Endothelial cell of umbilical vein (primary cell): ENCODE measurements around the gene ALOXE3. TPM values are rescaled to one million over a fixed set of nuclear protein-coding genes. Genes with fewer than 3 reads are reported as not detected.
"Not testable (repeated sequence)": the region's sequence is repeated elsewhere in the genome, so short reads cannot be mapped to it uniquely, and the experiment has no call there.

Experiments
- BruUV-seq: library from RNA; stranded (reverse); fragments of 400-500 nt; replicated peaks from 2 replicates; lab custom pipeline; 2021; lab: Mats Ljungman, UMichigan
- CTCF ChIA-PET: fragments of 300-600, 350-600 bp; sonication (Branson Sonifier 250); formaldehyde crosslinking; loops from one replicate; lab custom pipeline; 2021; ENCODE audit warnings: antibody characterized with exemption, inconsistent platforms; lab: Charles Lee
- POLR2A ChIA-PET: fragments of 300-600, 350-600 bp; sonication (Branson Sonifier 250); formaldehyde crosslinking; loops from one replicate; lab custom pipeline; 2021; ENCODE audit warnings: antibody characterized with exemption, inconsistent platforms; lab: Charles Lee
- DNase-seq: peaks from one replicate; pipeline ENCODE4 v3.0.0-alpha.2; 2011; ENCODE audit warnings: low read depth, low spot score
- FAIRE-seq: peaks from 2 replicates; lab custom pipeline; 2011; peaks lifted over from hg19 to GRCh38; lab: Jason Lieb, UNC
- H2AFZ ChIP-seq: 2 replicates; pipeline ENCODE4 v1.6.0; 2012; ENCODE audit warnings: low read depth, low read length, control low read depth, inconsistent platforms
- H3K27ac ChIP-seq: 2 replicates; pipeline ENCODE4 v1.5.1; 2011; ENCODE audit warnings: low read depth, mild to moderate bottlenecking, control low read depth, low read length, moderate library complexity; ENCODE audit not compliant: insufficient read depth
- H3K27me3 ChIP-seq, 2 experiments: 2 replicates each; pipeline versions ENCODE4 v1.6.0 to v1.6.1; 2011; ENCODE audit warnings: low read length in 2 of 2, mixed read lengths in 1 of 2; ENCODE audit not compliant: control insufficient read depth in 2 of 2, insufficient read depth in 2 of 2
- H3K36me3 ChIP-seq, 2 experiments: 2 replicates in 1 of 2; 3 replicates in 1 of 2; pipeline ENCODE4 v1.5.1; 2011; ENCODE audit warnings: low read length in 2 of 2, mild to moderate bottlenecking in 1 of 2, moderate library complexity in 1 of 2; ENCODE audit not compliant: control insufficient read depth in 2 of 2, insufficient read depth in 2 of 2; ENCODE audit errors: extremely low read depth in 1 of 2
- H3K4me1 ChIP-seq: 3 replicates; pipeline ENCODE4 v1.5.1; 2011; ENCODE audit warnings: mild to moderate bottlenecking, low read length; ENCODE audit not compliant: control insufficient read depth, insufficient read depth; ENCODE audit errors: extremely low read depth
- H3K4me2 ChIP-seq: 2 replicates; pipeline ENCODE4 v1.6.1; 2011; ENCODE audit warnings: low read length, control low read depth, mixed read lengths; ENCODE audit not compliant: insufficient read depth
- H3K4me3 ChIP-seq, 3 experiments: fragments of 200-600 bp in 1 of 3; sonication (generic), shearing (Covaris generic) in 1 of 3; replicated peaks in 1 of 3; 2 replicates each; pipeline ENCODE4 v1.5.1; 2011 to 2016; ENCODE audit warnings: control low read depth in 3 of 3, low read length in 3 of 3, mild to moderate bottlenecking in 2 of 3, inconsistent platforms in 1 of 3, low read depth in 1 of 3, moderate library complexity in 1 of 3; ENCODE audit not compliant: insufficient read depth in 1 of 3
- H3K79me2 ChIP-seq: 2 replicates; pipeline ENCODE4 v1.6.0; 2012; ENCODE audit warnings: low read length, inconsistent platforms; ENCODE audit not compliant: control insufficient read depth, insufficient read depth
- H3K9ac ChIP-seq: replicated peaks from 2 replicates; pipeline ENCODE3; 2011; ENCODE audit warnings: low read length, control low read depth; ENCODE audit not compliant: insufficient read depth; ENCODE audit errors: extremely low read depth
- H3K9me1 ChIP-seq: replicated peaks from 3 replicates; pipeline ENCODE4 v1.6.0; 2011; ENCODE audit warnings: mild to moderate bottlenecking, low read length; ENCODE audit not compliant: control insufficient read depth, insufficient read depth; ENCODE audit errors: extremely low read depth
- H3K9me3 ChIP-seq: replicated peaks from 2 replicates; pipeline ENCODE4 v1.5.1; 2012; ENCODE audit warnings: low read length, inconsistent platforms; ENCODE audit not compliant: control insufficient read depth, insufficient read depth
- H4K20me1 ChIP-seq: replicated peaks from 2 replicates; pipeline ENCODE3; 2011; ENCODE audit warnings: mild to moderate bottlenecking, low read length; ENCODE audit not compliant: control insufficient read depth, insufficient read depth; ENCODE audit errors: extremely low read depth
- CTCF ChIP-seq, 2 donors: IDR thresholded peaks; 1 replicate in 1 of 2; 2 replicates in 1 of 2; pipeline ENCODE4 v1.5.1; 2011; ENCODE audit warnings: low read length in 2 of 2, mild to moderate bottlenecking in 2 of 2, moderate library complexity in 2 of 2, control low read depth in 1 of 2, inconsistent platforms in 1 of 2, low read depth in 1 of 2; ENCODE audit not compliant: insufficient read depth in 1 of 2; ENCODE audit errors: extremely low read depth in 1 of 2
- EZH2 ChIP-seq: IDR thresholded peaks from 2 replicates; pipeline ENCODE4 v1.6.1; 2012; ENCODE audit warnings: borderline replicate concordance, low read depth, mild to moderate bottlenecking, moderate library complexity, low read length, inconsistent platforms; ENCODE audit not compliant: severe bottlenecking
- FOS ChIP-seq: IDR thresholded peaks from 2 replicates; pipeline ENCODE4 v1.6.1; 2011; ENCODE audit warnings: mild to moderate bottlenecking, low read length, moderate library complexity, borderline replicate concordance; ENCODE audit not compliant: insufficient read depth
- GATA2 ChIP-seq: IDR thresholded peaks from 2 replicates; pipeline ENCODE4 v1.7.0; 2011; ENCODE audit warnings: low read depth, mild to moderate bottlenecking, moderate library complexity, mixed read lengths, low read length; ENCODE audit not compliant: insufficient read length, insufficient read depth
- JUN ChIP-seq: IDR thresholded peaks from 2 replicates; pipeline ENCODE4 v1.6.1; 2011; ENCODE audit warnings: borderline replicate concordance, low read depth; ENCODE audit not compliant: insufficient read length, insufficient read depth
- MAX ChIP-seq: IDR thresholded peaks from 2 replicates; pipeline ENCODE4 v1.6.1; 2011; ENCODE audit not compliant: insufficient read depth, insufficient read length
- MYC ChIP-seq: IDR thresholded peaks from one replicate; pipeline ENCODE4 v1.6.1; 2011; ENCODE audit warnings: mild to moderate bottlenecking, low read depth, low read length
- POLR2A ChIP-seq: IDR thresholded peaks from 2 replicates; pipeline ENCODE4 v1.6.1; 2012; ENCODE audit warnings: low read depth, mild to moderate bottlenecking, control low read depth, low read length
- POLR2AphosphoS5 ChIP-seq: IDR thresholded peaks from 2 replicates; pipeline ENCODE4 v1.6.1; 2012; ENCODE audit warnings: low read depth, mild to moderate bottlenecking, control low read depth, low read length, moderate library complexity; ENCODE audit not compliant: insufficient read depth
- dilution Hi-C: fragments of 300-500 bp; cut with MboI; formaldehyde crosslinking; loops from one replicate; pipeline ENCODE4 v1.15.0; 2019; ENCODE audit warnings: low sequenced_read_pairs; ENCODE audit not compliant: extremely low pct_ligation_motif_present
- intact Hi-C: fragments of 100-400 bp; cut with micrococcal nuclease; formaldehyde crosslinking; loops from one replicate; pipeline ENCODE4 v1.10.0; 2022
- polyA plus RNA-seq, 4 experiments: library from polyadenylated mRNA; depleted of rRNA in 3 of 4; stranded (reverse) in 3 of 4; unstranded in 1 of 4; fragments of >200 nt; gene quantifications; 2 replicates each; pipeline versions ENCODE4 v1.2.1 to v1.2.3, GENCODE V29; 2011 to 2012; ENCODE audit warnings: missing spikeins in 1 of 4
- total RNA-seq: library from RNA; stranded (reverse); gene quantifications from 2 replicates; pipeline ENCODE4 v1.2.3, GENCODE V29; 2021

ALOXE3 gene
- total and polyA plus RNA-seq, 2 donors (not counting 3 experiments of a cell fraction or from before 2014, with no cell fraction given), result 0.01 TPM; not detected in 1

- TF ChIP-seq MAX (no peak), CTCF (IDR thresholded peaks at IDR 0.05; ENCODE audit: extremely low read depth in 1 of 2, insufficient read depth in 1 of 2, low read depth in 1 of 2, low read length in 2 of 2) (no peak), EZH2 (no peak), POLR2A (no peak), GATA2 (no peak), MYC (no peak), FOS (no peak), JUN (no peak), POLR2AphosphoS5 (no peak)
- DNase-seq, result no peak
- no TSS peak for BruUV-seq
- no peaks in the 10 kb centered on the region for H3K79me2 ChIP-seq
- H3K36me3 ChIP-seq, result no peaks in the 10 kb centered on the region
- H3K27me3 ChIP-seq, result peaks cover 8 to 19% of the 10 kb centered on the region in 2 experiments
- no peak for FAIRE-seq
- dilution Hi-C loops, result no loop called here
- ChIA-PET POLR2A (no interaction called here), CTCF (interaction anchor here (1.5 to 13.7 kb wide), 7 partner anchors 11 to 50 kb away, joined by 8 to 191 read pairs (median 20); partner anchors contain the start of gene ALOX12B)
- no peaks in the 10 kb centered on the region for H3K9me3 ChIP-seq
- H3K9ac ChIP-seq, result no peak overlapping the region
- H4K20me1 ChIP-seq, result no peaks in the 10 kb centered on the region
- no peaks in the 10 kb centered on the region for H3K9me1 ChIP-seq
- H3K4me1 ChIP-seq, result no peaks in the 10 kb centered on the region
- intact Hi-C loops, result no loop called here
- H2AFZ ChIP-seq, result no peak overlapping the region
- H3K4me3 ChIP-seq, result no peak overlapping the region
- no peak overlapping the region for H3K4me2 ChIP-seq
- H3K27ac ChIP-seq, result no peak overlapping the region
These were observed 9.2 kb downstream of the ALOXE3 start for GRCh38 chr17:8108972-8109660.

- H3K27ac ChIP-seq, FAIRE-seq, POLR2A ChIA-PET: not testable (repeated sequence)
These were observed 11.3 kb downstream of the ALOXE3 start for GRCh38 chr17:8106980-8107379.

More at GRCh38 chr17:8106980-8107379, 11.3 kb downstream of the ALOXE3 start:
- H4K20me1 ChIP-seq, H3K9ac ChIP-seq, H2AFZ ChIP-seq, intact Hi-C loops, H3K36me3 ChIP-seq, H3K4me3 ChIP-seq, H3K9me3 ChIP-seq, H3K4me1 ChIP-seq, H3K4me2 ChIP-seq, DNase-seq, H3K79me2 ChIP-seq, dilution Hi-C loops, BruUV-seq, H3K9me1 ChIP-seq: not testable (repeated sequence)
- H3K27me3 ChIP-seq, result peaks cover 5 to 12% of the 10 kb centered on the region in 2 experiments
- CTCF ChIA-PET, result interaction anchor here (1.4 to 13.7 kb wide), 3 partner anchors 18 to 47 kb away, joined by 7 to 191 read pairs (median 167); partner anchors contain the start of gene ALOX12B
